HepG2 (cell line): ENCODE measurements around the gene CHRD. TPM values are rescaled to one million over a fixed set of nuclear protein-coding genes. Genes with fewer than 3 reads are reported as not detected.

Experiments
- ATAC-seq: fragments of 200-7000 bp; cut with Tn5 transposase; 3 replicates; pipeline ENCODE4 v1.9.1; 2020; ENCODE audit warnings: mild to moderate bottlenecking, moderate library complexity
- BruUV-seq: library from RNA; stranded (reverse); fragments of 400-500 nt; replicated peaks from 2 replicates; lab custom pipeline; 2021; lab: Mats Ljungman, UMichigan
- CTCF ChIA-PET: fragments of 300-600 bp; formaldehyde crosslinking; extraction: SDS; loops from one replicate; lab custom pipeline; 2021; ENCODE audit warnings: low total read pairs, inconsistent platforms, low intra/inter-chr PET ratio; lab: Yijun Ruan, JAX
- POLR2A ChIA-PET: fragments of 350-600 bp; sonication (Branson Sonifier 250); formaldehyde crosslinking; loops from one replicate; lab custom pipeline; 2020; ENCODE audit warnings: antibody characterized with exemption, inconsistent platforms; lab: Yijun Ruan, JAX
- DNase-seq: peaks from one replicate; pipeline ENCODE4 v3.0.0-alpha.2; 2015; ENCODE audit warnings: low spot score
- FAIRE-seq: peaks from 3 replicates; lab custom pipeline; 2011; peaks lifted over from hg19 to GRCh38; lab: Jason Lieb, UNC
- H2AFZ ChIP-seq: one replicate; pipeline ENCODE4 v1.6.1; 2011; ENCODE audit warnings: low read length, inconsistent platforms
- H3K27ac ChIP-seq: fragments of 300-600 bp; 3 replicates; pipeline ENCODE4 v1.8.0; 2011; ENCODE audit warnings: mixed run types, mild to moderate bottlenecking, mixed read lengths, low read length, inconsistent platforms; ENCODE audit not compliant: insufficient read depth; ENCODE audit errors: extremely low read length
- H3K27me3 ChIP-seq, 2 experiments: fragments of 200-600 bp in 1 of 2; 2 replicates in 1 of 2; 3 replicates in 1 of 2; pipeline versions ENCODE4 v1.6.0 to v1.8.0; 2011; ENCODE audit warnings: low read length in 2 of 2, mild to moderate bottlenecking in 2 of 2, moderate library complexity in 2 of 2, inconsistent platforms in 1 of 2; ENCODE audit not compliant: insufficient read depth in 2 of 2, control insufficient read depth in 1 of 2
- H3K36me3 ChIP-seq, 2 experiments: fragments of 200-600 bp in 1 of 2; replicated peaks in 1 of 2; 2 replicates in 1 of 2; 3 replicates in 1 of 2; pipeline versions ENCODE4 v1.5.1 to v1.8.0; 2011; ENCODE audit warnings: low read length in 2 of 2, inconsistent platforms in 1 of 2; ENCODE audit not compliant: insufficient read depth in 2 of 2, control insufficient read depth in 1 of 2
- H3K4me1 ChIP-seq: 2 replicates; pipeline ENCODE4 v1.5.1; 2012; ENCODE audit warnings: low read length, inconsistent platforms; ENCODE audit not compliant: insufficient read depth
- H3K4me2 ChIP-seq: 2 replicates; pipeline ENCODE4 v1.6.0; 2011; ENCODE audit warnings: low read depth, low read length, inconsistent platforms
- H3K4me3 ChIP-seq, 3 experiments: fragments of 200-600 bp in 1 of 3; sonication (generic), shearing (Covaris generic) in 1 of 3; replicated peaks in 1 of 3; 2 replicates each; pipeline ENCODE4 v1.5.1; 2011 to 2016; ENCODE audit warnings: low read length in 3 of 3, inconsistent platforms in 2 of 3, low read depth in 2 of 3, mild to moderate bottlenecking in 2 of 3, control low read depth in 1 of 3, mixed read lengths in 1 of 3; ENCODE audit not compliant: insufficient read depth in 1 of 3
- H3K79me2 ChIP-seq: one replicate; pipeline ENCODE4 v1.6.1; 2011; ENCODE audit warnings: low read length, inconsistent platforms; ENCODE audit not compliant: insufficient read depth
- H3K9ac ChIP-seq: 2 replicates; pipeline ENCODE4 v1.6.0; 2011; ENCODE audit warnings: mild to moderate bottlenecking, low read depth, low read length, inconsistent platforms; ENCODE audit not compliant: insufficient read depth
- H3K9me3 ChIP-seq: 2 replicates; pipeline ENCODE4 v1.5.1; 2012; ENCODE audit warnings: mild to moderate bottlenecking, low read length
- H4K20me1 ChIP-seq: 2 replicates; pipeline ENCODE4 v1.6.0; 2011; ENCODE audit warnings: inconsistent platforms, mild to moderate bottlenecking, low read length, moderate library complexity; ENCODE audit not compliant: insufficient read depth
- PATZ1 ChIP-seq: sonication (generic); formaldehyde crosslinking; IDR thresholded peaks from 2 replicates; pipeline ENCODE4 v1.4.0; 2020; ENCODE audit warnings: missing genetic modification reagents
- ZNF740 ChIP-seq: sonication (generic); formaldehyde crosslinking; IDR thresholded peaks from 2 replicates; pipeline ENCODE4 v1.4.0; 2020; ENCODE audit warnings: missing genetic modification reagents
- WGBS: methylation state at CpG from one replicate; pipeline ENCODE4 v1.1.6; 2017; ENCODE audit warnings: low lambda C conversion rate; 5-methylcytosine and 5-hydroxymethylcytosine counted together
- in situ Hi-C: cut with HindIII; loops from 2 replicates; pipeline ENCODE4 v1.10.0; 2017; ENCODE audit warnings: low pct_unique_long_range_greater_than_20kb; ENCODE audit not compliant: extremely low pct_ligation_motif_present
- intact Hi-C: fragments of 100-400 bp; cut with micrococcal nuclease; formaldehyde crosslinking; loops from one replicate; pipeline ENCODE4 v1.10.0; 2022; ENCODE audit not compliant: unreplicated experiment
- polyA plus RNA-seq, 8 experiments: library from polyadenylated mRNA; depleted of rRNA in 3 of 8; stranded (reverse) in 7 of 8; unstranded in 1 of 8; fragments of >200 nt; fragmentation: Illumina TruSeq in 4 of 8; extraction: Trizol in 4 of 8; gene quantifications; 2 replicates each; pipeline versions ENCODE4 v1.2.1 to v1.2.3, GENCODE V29; 2011 to 2016; ENCODE audit warnings: low read depth in 4 of 8, missing spikeins in 1 of 8, mixed read lengths in 1 of 8; ENCODE audit not compliant: insufficient read depth in 1 of 8
- total RNA-seq, 5 experiments: library from RNA; depleted of rRNA; stranded (reverse); fragments of >200 nt; fragmentation: Illumina TruSeq; extraction: Trizol; gene quantifications; 2 replicates each; pipeline ENCODE4 v1.2.3, GENCODE V29; 2016; ENCODE audit warnings: low read depth in 1 of 5
- TF ChIP-seq, protein P1 (sequence below): sonication (generic); formaldehyde crosslinking; IDR thresholded peaks from 2 replicates; pipeline ENCODE4 v1.4.0; 2020; ENCODE audit warnings: missing genetic modification reagents

CHRD gene
- total and polyA plus RNA-seq, 2 of the 13 experiments (the other 11 are each of a cell fraction or from before 2014, with no cell fraction given): 22.2 to 35.2 TPM

DNA sequence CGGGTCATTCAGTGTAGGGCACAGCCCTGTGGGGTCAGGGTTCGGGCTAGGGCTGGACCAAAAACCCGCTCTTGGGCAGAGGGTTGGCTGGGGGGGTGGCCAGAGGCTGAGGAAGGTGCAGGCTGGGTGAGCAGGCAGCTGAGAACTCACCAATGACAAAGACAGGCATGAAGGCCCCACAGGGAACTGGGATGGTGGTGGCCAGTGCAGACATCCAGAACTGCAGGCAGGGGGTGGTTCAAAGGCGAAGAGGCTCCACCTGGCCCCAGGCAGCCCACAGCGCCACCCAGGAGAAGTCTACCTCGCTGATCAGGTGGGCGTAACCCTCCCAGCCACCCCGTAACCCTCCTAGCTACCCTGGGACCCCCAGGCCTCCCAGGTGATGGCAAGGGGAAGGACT, 25.1 kb upstream of the CHRD start:
- no peak for DNase-seq
- no peak for FAIRE-seq
- peaks cover 15 to 59% of the 10 kb centered on the region in 2 experiments; a peak in 4 of 5 replicates for H3K36me3 ChIP-seq
- H3K4me2 ChIP-seq: no peak overlapping the region
- no peak overlapping the region for H3K27ac ChIP-seq
- in situ Hi-C loops: loop anchor here (5.0 kb wide), 1 partner anchor 188 kb away; no protein-coding TSS in a partner anchor
- 71% methylated on average over 4 of the region's 8 CpGs for WGBS
- H3K9me3 ChIP-seq: no peaks in the 10 kb centered on the region
- no peak overlapping the region for H2AFZ ChIP-seq
- no peak overlapping the region for H3K4me3 ChIP-seq
- POLR2A ChIA-PET: no interaction called here
- CTCF ChIA-PET: interaction anchor here (1.6 to 2.1 kb wide), 2 partner anchors 17 to 189 kb away, joined by 5 to 7 read pairs; no protein-coding TSS in a partner anchor
- TF ChIP-seq, protein P1, sequence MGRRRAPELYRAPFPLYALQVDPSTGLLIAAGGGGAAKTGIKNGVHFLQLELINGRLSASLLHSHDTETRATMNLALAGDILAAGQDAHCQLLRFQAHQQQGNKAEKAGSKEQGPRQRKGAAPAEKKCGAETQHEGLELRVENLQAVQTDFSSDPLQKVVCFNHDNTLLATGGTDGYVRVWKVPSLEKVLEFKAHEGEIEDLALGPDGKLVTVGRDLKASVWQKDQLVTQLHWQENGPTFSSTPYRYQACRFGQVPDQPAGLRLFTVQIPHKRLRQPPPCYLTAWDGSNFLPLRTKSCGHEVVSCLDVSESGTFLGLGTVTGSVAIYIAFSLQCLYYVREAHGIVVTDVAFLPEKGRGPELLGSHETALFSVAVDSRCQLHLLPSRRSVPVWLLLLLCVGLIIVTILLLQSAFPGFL: no peak
- 0 out of 2 replicates have a peak, but pooled peaks have one; percentile 7 for TF ChIP-seq ZNF740 (CRISPR knock-in tag)
- TF ChIP-seq PATZ1: 0 out of 2 replicates have a peak, but pooled peaks have one; percentile 9
- ATAC-seq: peak; percentile 15
- intact Hi-C loops: no loop called here
- no peak overlapping the region for H3K9ac ChIP-seq
- H3K27me3 ChIP-seq: no peaks in the 10 kb centered on the region
- no peaks in the 10 kb centered on the region for H3K79me2 ChIP-seq
- BruUV-seq: no TSS peak
- peaks cover 28% of the 10 kb centered on the region for H3K4me1 ChIP-seq
- H4K20me1 ChIP-seq: no peaks in the 10 kb centered on the region
